Spleen (tissue), 7 donors: Measurements from ENCODE around the gene KRTAP1-4.

Experiments used
- CTCF ChIP-seq, 11 experiments: fragments of 200-600 bp in 7 of 11; fragments of 450-650 bp in 4 of 11; sonication (generic) in 4 of 11; IDR thresholded peaks in 8 of 11; conservative IDR thresholded peaks in 3 of 11; 1 replicate in 7 of 11; 2 replicates in 4 of 11; pipeline versions ENCODE4 v1.4.0 to v1.8.0; 2016 to 2021; ENCODE audit warnings: antibody characterized with exemption in 11 of 11, inconsistent platforms in 4 of 11, mild to moderate bottlenecking in 1 of 11
- POLR2A ChIP-seq, 3 donors: fragments of 450-650 bp; IDR thresholded peaks; one replicate each; pipeline ENCODE4 v1.5.1; 2017; ENCODE audit warnings: antibody characterized with exemption in 3 of 3, mild to moderate bottlenecking in 1 of 3
- donor health status: DM: no; HTN: no; CAD: no; lungs with moderate emphysema.
- donor health status: DM: no; HTN: no; CAD: no.
- donor health status: DM: no; HTN: no; CAD: no.

- TF ChIP-seq CTCF (IDR thresholded peaks at IDR 0.05 in 8 of 11, conservative IDR thresholded peaks at IDR 0.05 in 3 of 11) (no peak), POLR2A (IDR thresholded peaks at IDR 0.05) (no peak)
Measured at GRCh38 chr17:40993084-40993483, 36.9 kb downstream of the KRTAP1-4 start.
